Smooth muscle cell (in vitro differentiated cells): Measurements from ENCODE around the gene TMEM79. TPM values are rescaled to one million over a fixed set of nuclear protein-coding genes. Genes with fewer than 3 reads are reported as not detected.

Source experiments
- DNase-seq: peaks from one replicate; lab custom pipeline; 2025; ENCODE audit not compliant: unreplicated experiment; lab: John Stamatoyannopoulos, UW
- H2AFZ ChIP-seq: fragments of 200-600 bp; sonication (generic); 2 replicates; pipeline ENCODE4 v1.6.0; 2016; ENCODE audit warnings: antibody characterized with exemption, low read depth, mild to moderate bottlenecking
- H3F3A ChIP-seq: fragments of 200-600 bp; sonication (generic); 2 replicates; pipeline ENCODE4 v1.6.0; 2017; ENCODE audit warnings: antibody characterized with exemption, low read depth
- H3K27ac ChIP-seq: fragments of 200-600 bp; sonication (generic); 2 replicates; pipeline ENCODE4 v1.5.1; 2016; ENCODE audit warnings: low read depth, mild to moderate bottlenecking
- H3K27me3 ChIP-seq: fragments of 200-600 bp; sonication (generic); 2 replicates; pipeline ENCODE4 v1.6.1; 2016; ENCODE audit warnings: low read depth, mild to moderate bottlenecking
- H3K36me3 ChIP-seq: fragments of 200-600 bp; sonication (generic); 2 replicates; pipeline ENCODE4 v1.5.1; 2016; ENCODE audit warnings: low read depth
- H3K4me1 ChIP-seq: fragments of 200-600 bp; sonication (generic); 2 replicates; pipeline ENCODE4 v1.5.1; 2016; ENCODE audit warnings: low read depth
- H3K4me2 ChIP-seq: fragments of 200-600 bp; sonication (generic); 2 replicates; pipeline ENCODE4 v1.6.0; 2016; ENCODE audit warnings: mild to moderate bottlenecking
- H3K4me3 ChIP-seq: fragments of 200-600 bp; sonication (generic); 2 replicates; pipeline ENCODE4 v1.5.1; 2016; ENCODE audit warnings: mild to moderate bottlenecking
- H3K79me2 ChIP-seq: fragments of 200-600 bp; sonication (generic); 2 replicates; pipeline ENCODE4 v1.6.0; 2016; ENCODE audit warnings: low read depth, mild to moderate bottlenecking
- H3K9ac ChIP-seq: fragments of 200-600 bp; sonication (generic); 2 replicates; pipeline ENCODE4 v1.6.0; 2016; ENCODE audit warnings: low read depth
- H3K9me3 ChIP-seq: fragments of 200-600 bp; sonication (generic); replicated peaks from 2 replicates; pipeline ENCODE4 v1.5.1; 2016; ENCODE audit warnings: low read depth
- H4K20me1 ChIP-seq: fragments of 200-600 bp; sonication (generic); 2 replicates; pipeline ENCODE4 v1.6.0; 2016; ENCODE audit warnings: low read depth
- WGBS: methylation state at CpG from one replicate; pipeline ENCODE4 v1.1.7; 2016; ENCODE audit warnings: low lambda C conversion rate; 5-methylcytosine and 5-hydroxymethylcytosine counted together
- polyA plus RNA-seq: library from polyadenylated mRNA; unstranded; fragments of >200 nt; fragmentation: Nextera tagmentation; extraction: Ambion mirVana; gene quantifications from 2 replicates; pipeline ENCODE4 v1.2.1, GENCODE V29; 2016
- total RNA-seq: library from RNA; depleted of rRNA; stranded (reverse); fragments of >200 nt; gene quantifications from 2 replicates; pipeline ENCODE4 v1.2.3, GENCODE V29; 2014
- TF ChIP-seq, protein P1 (sequence below): fragments of 200-600 bp; sonication (generic); IDR thresholded peaks from 2 replicates; pipeline ENCODE4 v1.5.1; 2017; ENCODE audit warnings: borderline replicate concordance, mild to moderate bottlenecking, antibody characterized with exemption; ENCODE audit not compliant: insufficient read depth, poor library complexity, severe bottlenecking

TMEM79 gene
- total and polyA plus RNA-seq, 2 experiments from 2014 or later = 6.9 to 8.9 TPM

DNA sequence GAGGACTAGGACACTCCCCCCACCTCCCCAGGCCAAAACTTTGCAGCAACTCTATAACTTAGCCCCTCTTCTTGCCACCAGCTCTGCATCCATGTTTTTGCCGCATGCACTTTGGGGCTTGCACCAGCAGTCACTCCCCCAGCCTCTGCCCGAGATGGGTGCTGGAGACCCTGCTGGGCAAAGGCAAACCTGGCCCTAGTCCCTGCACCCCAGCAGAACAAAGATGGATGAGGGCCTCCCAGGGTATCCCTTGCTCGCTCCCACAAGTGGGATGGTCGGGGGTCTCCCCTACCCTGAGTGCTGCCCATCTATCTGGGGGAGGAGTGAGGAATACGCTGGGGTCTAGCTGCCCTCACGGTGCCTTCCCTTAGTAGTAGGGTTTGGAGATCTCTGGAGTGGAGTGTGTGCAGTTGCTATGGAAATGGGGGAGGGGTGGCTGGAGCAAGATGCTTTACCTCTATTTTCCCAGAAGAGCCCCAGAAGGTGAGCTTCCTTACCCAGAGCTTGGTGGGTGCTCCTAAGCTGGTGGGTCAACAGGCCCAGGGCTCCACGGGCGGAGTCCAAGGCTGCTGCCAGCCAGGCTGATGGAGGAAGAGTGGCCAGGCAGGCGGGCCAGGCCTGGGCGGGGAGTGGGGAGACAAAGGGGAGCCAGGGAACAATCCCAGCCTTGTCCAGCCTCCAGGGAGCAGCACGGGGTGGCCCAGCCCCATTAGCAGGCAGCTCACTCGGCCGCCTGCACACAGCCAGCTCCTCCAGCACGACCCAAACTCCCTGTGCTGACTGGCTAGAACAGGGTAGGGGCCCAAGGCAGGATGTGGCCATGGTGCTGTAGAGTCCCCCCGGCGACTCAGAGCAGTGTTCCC lies 36.4 kb upstream of the TMEM79 start, which contains the start of gene PAQR6:
Gene PAQR6 (minus strand): TSS at position 597 of the 863 bp plus-strand sequence. CDS start 1,325 bp downstream, outside the sequence.
- Histone ChIP-seq H3K4me3 (no peak within 1 kb of the TSS), H3K4me1 (no peaks in the 10 kb centered on the region), H3K27ac (no peak within 1 kb of the TSS), H3F3A (no peaks in the 10 kb centered on the region), H3K4me2 (no peak within 1 kb of the TSS), H3K9me3 (no peaks in the 10 kb centered on the region), H3K36me3 (no peaks in the 10 kb centered on the region), H2AFZ (no peak within 1 kb of the TSS), H4K20me1 (no peaks in the 10 kb centered on the region), H3K9ac (no peak within 1 kb of the TSS), H3K27me3 (no peaks in the 10 kb centered on the region), H3K79me2 (no peaks in the 10 kb centered on the region)
- TF ChIP-seq, protein P1, sequence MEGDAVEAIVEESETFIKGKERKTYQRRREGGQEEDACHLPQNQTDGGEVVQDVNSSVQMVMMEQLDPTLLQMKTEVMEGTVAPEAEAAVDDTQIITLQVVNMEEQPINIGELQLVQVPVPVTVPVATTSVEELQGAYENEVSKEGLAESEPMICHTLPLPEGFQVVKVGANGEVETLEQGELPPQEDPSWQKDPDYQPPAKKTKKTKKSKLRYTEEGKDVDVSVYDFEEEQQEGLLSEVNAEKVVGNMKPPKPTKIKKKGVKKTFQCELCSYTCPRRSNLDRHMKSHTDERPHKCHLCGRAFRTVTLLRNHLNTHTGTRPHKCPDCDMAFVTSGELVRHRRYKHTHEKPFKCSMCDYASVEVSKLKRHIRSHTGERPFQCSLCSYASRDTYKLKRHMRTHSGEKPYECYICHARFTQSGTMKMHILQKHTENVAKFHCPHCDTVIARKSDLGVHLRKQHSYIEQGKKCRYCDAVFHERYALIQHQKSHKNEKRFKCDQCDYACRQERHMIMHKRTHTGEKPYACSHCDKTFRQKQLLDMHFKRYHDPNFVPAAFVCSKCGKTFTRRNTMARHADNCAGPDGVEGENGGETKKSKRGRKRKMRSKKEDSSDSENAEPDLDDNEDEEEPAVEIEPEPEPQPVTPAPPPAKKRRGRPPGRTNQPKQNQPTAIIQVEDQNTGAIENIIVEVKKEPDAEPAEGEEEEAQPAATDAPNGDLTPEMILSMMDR = no peak
- 89% methylated on average over 16 of the region's 16 CpGs for WGBS
- no peak for DNase-seq

DNA sequence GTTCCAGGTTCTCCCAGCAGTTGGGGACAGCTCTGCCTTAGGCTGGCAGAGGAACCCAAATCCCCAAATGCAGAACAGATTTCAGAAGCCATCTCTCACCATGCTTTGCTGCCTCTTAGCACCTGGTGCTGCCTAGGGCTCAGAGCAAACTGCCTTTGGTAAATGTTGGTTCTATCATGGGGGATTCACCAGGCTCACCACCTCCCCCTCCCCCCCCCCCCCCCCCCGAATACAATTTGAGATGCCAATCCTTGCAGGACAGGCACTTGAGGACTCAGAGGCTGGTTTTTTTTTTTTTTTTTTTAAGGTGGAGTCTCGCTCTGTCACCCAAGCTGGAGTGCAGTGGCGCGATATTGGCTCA lies 35.8 kb upstream of the TMEM79 start:
- Histone ChIP-seq H3K4me3 (no peak overlapping the region), H2AFZ (no peak overlapping the region), H4K20me1 (no peaks in the 10 kb centered on the region), H3F3A (no peaks in the 10 kb centered on the region), H3K9me3 (no peaks in the 10 kb centered on the region), H3K27ac (no peak overlapping the region), H3K27me3 (no peaks in the 10 kb centered on the region), H3K4me2 (no peak overlapping the region), H3K9ac (no peak overlapping the region), H3K79me2 (no peaks in the 10 kb centered on the region), H3K36me3 (no peaks in the 10 kb centered on the region), H3K4me1 (no peaks in the 10 kb centered on the region)
- DNase-seq = no peak
- 72% methylated on average over 3 of the region's 4 CpGs for WGBS
- TF ChIP-seq, protein P1 = no peak

DNA sequence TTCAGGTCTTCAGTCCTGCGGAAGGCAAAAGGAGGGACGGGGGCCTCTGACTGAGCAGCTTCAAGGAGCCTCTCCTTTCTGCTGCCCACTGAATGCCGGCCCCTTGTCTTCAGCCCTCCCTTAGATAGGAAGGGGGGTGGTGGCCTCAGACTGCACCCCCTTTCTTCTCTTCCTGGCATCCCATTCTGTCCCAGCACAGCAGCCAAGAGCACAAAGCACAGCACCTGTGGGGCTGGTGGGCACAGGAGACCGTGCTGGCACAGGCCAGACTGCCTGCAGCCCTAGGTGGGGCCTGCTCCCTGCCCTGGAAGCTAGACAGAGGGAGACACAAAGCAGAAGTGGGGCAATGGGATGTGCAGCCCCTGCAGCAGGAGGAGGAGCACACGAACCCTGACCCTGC lies 34.5 kb upstream of the TMEM79 start:
- WGBS = 91% methylated on average over 5 of the region's 5 CpGs
- Histone ChIP-seq H4K20me1 (no peaks in the 10 kb centered on the region), H3K27ac (no peak overlapping the region), H3K27me3 (no peaks in the 10 kb centered on the region), H3K9me3 (no peaks in the 10 kb centered on the region), H3K4me3 (no peak overlapping the region), H3K36me3 (no peaks in the 10 kb centered on the region), H3K4me1 (no peaks in the 10 kb centered on the region), H3K9ac (no peak overlapping the region), H3K4me2 (no peak overlapping the region), H3F3A (no peaks in the 10 kb centered on the region), H3K79me2 (no peaks in the 10 kb centered on the region), H2AFZ (no peak overlapping the region)
- no peak for DNase-seq
- TF ChIP-seq, protein P1 = no peak
